Neural cell (in vitro differentiated cells): Measurements from ENCODE around the gene RALGPS2. TPM values are rescaled to one million over a fixed set of nuclear protein-coding genes. Genes with fewer than 3 reads are reported as not detected.

Source experiments
- H2AFZ ChIP-seq: fragments of 200-600, 300-800 bp; sonication (generic), shearing (Covaris generic); 2 replicates; pipeline ENCODE4 v1.6.0; 2014; ENCODE audit warnings: low read depth, mild to moderate bottlenecking, antibody characterized with exemption, low read length, moderate library complexity
- H3F3A ChIP-seq: fragments of 200-600 bp; shearing (Covaris generic); 2 replicates; pipeline ENCODE4 v1.6.1; 2016; ENCODE audit warnings: mild to moderate bottlenecking, moderate library complexity, mixed read lengths, antibody characterized with exemption, low read length; ENCODE audit not compliant: insufficient read depth, poor library complexity, severe bottlenecking
- H3K27ac ChIP-seq: fragments of 200-600, 300-800 bp; sonication (generic), shearing (Covaris generic); 2 replicates; pipeline ENCODE4 v1.5.1; 2014; ENCODE audit warnings: mild to moderate bottlenecking, low read length, moderate library complexity
- H3K27me3 ChIP-seq: fragments of 300-800, 200-600 bp; sonication (generic), shearing (Covaris generic); 2 replicates; pipeline ENCODE4 v1.6.0; 2014; ENCODE audit warnings: mild to moderate bottlenecking, low read depth, low read length, moderate library complexity; ENCODE audit not compliant: insufficient read depth
- H3K36me3 ChIP-seq: fragments of 300-800, 200-600 bp; sonication (generic), shearing (Covaris generic); 2 replicates; pipeline ENCODE4 v1.5.1; 2014; ENCODE audit warnings: mild to moderate bottlenecking, antibody characterized with exemption, low read length, moderate library complexity; ENCODE audit not compliant: insufficient read depth
- H3K4me2 ChIP-seq: fragments of 300-800, 200-600 bp; sonication (generic), shearing (Covaris generic); 2 replicates; pipeline ENCODE4 v1.6.0; 2014; ENCODE audit warnings: mild to moderate bottlenecking, low read length
- H3K4me3 ChIP-seq: fragments of 300-800, 200-600 bp; sonication (generic), shearing (Covaris generic); 2 replicates; pipeline ENCODE4 v1.5.1; 2014; ENCODE audit warnings: mild to moderate bottlenecking, low read length, moderate library complexity
- H3K79me2 ChIP-seq: fragments of 200-600 bp; shearing (Covaris generic); replicated peaks from 2 replicates; pipeline ENCODE4 v1.6.0; 2014; ENCODE audit warnings: mild to moderate bottlenecking, low read length, moderate library complexity; ENCODE audit not compliant: insufficient read depth
- H3K9ac ChIP-seq: fragments of 300-800, 200-600 bp; sonication (generic), shearing (Covaris generic); 2 replicates; pipeline ENCODE4 v1.6.1; 2016; ENCODE audit warnings: mild to moderate bottlenecking, low read length, mixed read lengths
- H3K9me2 ChIP-seq: fragments of 200-600 bp; shearing (Covaris generic); 2 replicates; pipeline ENCODE4 v1.6.1; 2016; ENCODE audit warnings: mild to moderate bottlenecking, low read length, mixed read lengths; ENCODE audit not compliant: insufficient read depth
- H3K9me3 ChIP-seq: fragments of 200-600, 300-800 bp; sonication (generic), shearing (Covaris generic); 2 replicates; pipeline ENCODE4 v1.6.1; 2016; ENCODE audit warnings: mild to moderate bottlenecking, mixed run types, low read length, moderate library complexity, mixed read lengths
- H4K20me1 ChIP-seq: fragments of 200-600 bp; shearing (Covaris generic); 2 replicates; pipeline ENCODE4 v1.6.1; 2016; ENCODE audit warnings: mild to moderate bottlenecking, mixed run types; ENCODE audit not compliant: insufficient read depth
- EP300 ChIP-seq: fragments of 450-650 bp; conservative IDR thresholded peaks from 2 replicates; pipeline ENCODE4 v1.6.1; 2014; ENCODE audit warnings: antibody characterized with exemption, mild to moderate bottlenecking, moderate library complexity; ENCODE audit not compliant: poor library complexity, severe bottlenecking
- EZH2 ChIP-seq: fragments of 200-600, 300-800 bp; shearing (Covaris generic), sonication (generic); IDR thresholded peaks from 2 replicates; pipeline ENCODE4 v1.6.1; 2014; ENCODE audit warnings: antibody characterized with exemption, low read length, borderline replicate concordance, mild to moderate bottlenecking; ENCODE audit not compliant: insufficient read depth, poor library complexity, severe bottlenecking
- MXI1 ChIP-seq: fragments of 450-650 bp; conservative IDR thresholded peaks from 2 replicates; pipeline ENCODE4 v1.6.1; 2014; ENCODE audit warnings: antibody characterized with exemption, mild to moderate bottlenecking; ENCODE audit not compliant: poor library complexity, severe bottlenecking
- POLR2AphosphoS5 ChIP-seq: IDR thresholded peaks from 2 replicates; pipeline ENCODE4 v1.6.1; 2012
- RAD21 ChIP-seq: fragments of 450-650 bp; conservative IDR thresholded peaks from 2 replicates; pipeline ENCODE4 v1.6.1; 2014; ENCODE audit warnings: antibody characterized with exemption, mild to moderate bottlenecking, moderate library complexity
- SMC3 ChIP-seq: fragments of 450-650 bp; conservative IDR thresholded peaks from 2 replicates; pipeline ENCODE4 v1.6.1; 2014; ENCODE audit warnings: antibody characterized with exemption, mild to moderate bottlenecking, moderate library complexity; ENCODE audit not compliant: poor library complexity
- TAF1 ChIP-seq: IDR thresholded peaks from 2 replicates; pipeline ENCODE4 v1.6.1; 2012; ENCODE audit warnings: low read depth
- polyA plus RNA-seq: library from polyadenylated mRNA; depleted of rRNA; stranded (reverse); fragments of >200 nt; gene quantifications from 2 replicates; pipeline ENCODE4 v1.2.3, GENCODE V29; 2014
- TF ChIP-seq, protein P1 (sequence below): fragments of 450-650 bp; IDR thresholded peaks from 2 replicates; pipeline ENCODE4 v1.5.1; 2014; ENCODE audit warnings: antibody characterized with exemption, mild to moderate bottlenecking, moderate library complexity; ENCODE audit not compliant: poor library complexity, severe bottlenecking
- TF ChIP-seq, protein P2 (sequence below): IDR thresholded peaks from 2 replicates; pipeline ENCODE4 v1.6.1; 2012; ENCODE audit warnings: borderline replicate concordance

The RALGPS2 gene
- polyA plus RNA-seq, 1 donor from 2014 or later = 26.6 TPM

DNA sequence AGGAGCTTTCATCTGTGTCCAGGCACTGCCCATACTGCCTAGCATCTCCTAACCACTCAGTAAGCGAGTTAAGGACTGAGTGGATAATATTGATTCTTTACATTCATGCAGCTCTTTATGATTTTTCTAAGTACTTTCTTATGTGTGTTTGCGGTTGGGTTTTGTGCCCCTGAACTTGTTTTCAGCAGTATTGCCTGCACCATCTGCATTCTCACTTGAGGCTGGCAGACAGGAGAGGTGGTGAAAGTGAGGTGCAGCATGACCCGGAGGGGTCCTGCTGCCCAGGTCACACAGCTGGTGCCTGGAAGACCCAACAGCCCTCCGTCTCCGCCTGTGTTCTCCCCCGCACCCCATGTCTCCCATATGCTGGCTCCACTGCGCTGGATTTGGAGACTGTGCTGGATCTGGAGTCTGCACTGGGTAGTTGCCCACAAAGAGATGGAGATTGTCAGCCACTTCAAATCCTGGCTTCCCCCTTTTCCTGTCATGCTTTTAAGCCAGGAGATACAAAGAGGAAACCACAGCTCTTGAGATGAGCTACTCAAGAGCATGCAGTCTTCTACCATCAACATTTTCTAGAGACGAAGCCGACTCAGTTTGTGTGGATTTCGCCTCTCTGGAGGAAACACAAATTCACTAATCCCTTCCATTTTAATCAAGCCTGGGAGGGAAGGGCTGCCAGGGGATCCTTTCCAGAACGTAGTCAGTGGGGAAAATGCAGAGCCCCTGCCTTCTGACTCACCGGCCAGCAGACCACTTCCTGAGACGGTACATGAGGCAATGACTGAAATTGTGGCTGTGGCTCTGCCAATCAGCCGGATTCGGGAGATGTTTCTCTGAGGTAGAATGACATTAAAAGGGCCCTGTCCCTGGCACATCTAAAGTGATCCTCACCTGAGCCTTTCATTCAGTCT, 217.5 kb downstream of the RALGPS2 start:
- no peak overlapping the region for H3K4me3 ChIP-seq
- no peaks in the 10 kb centered on the region for H3F3A ChIP-seq
- no peaks in the 10 kb centered on the region for H3K9me3 ChIP-seq
- H2AFZ ChIP-seq = no peak overlapping the region
- no peaks in the 10 kb centered on the region for H3K9me2 ChIP-seq
- H3K27ac ChIP-seq = no peak overlapping the region
- H3K4me2 ChIP-seq = no peak overlapping the region
- H4K20me1 ChIP-seq = no peaks in the 10 kb centered on the region
- no peaks in the 10 kb centered on the region for H3K79me2 ChIP-seq
- no peaks in the 10 kb centered on the region for H3K36me3 ChIP-seq
- no peaks in the 10 kb centered on the region for H3K27me3 ChIP-seq
- TF ChIP-seq MXI1 (no peak), POLR2AphosphoS5 (no peak), TAF1 (no peak), SMC3 (no peak), EZH2 (no peak), RAD21 (no peak), EP300 (no peak)
- TF ChIP-seq, protein P1, sequence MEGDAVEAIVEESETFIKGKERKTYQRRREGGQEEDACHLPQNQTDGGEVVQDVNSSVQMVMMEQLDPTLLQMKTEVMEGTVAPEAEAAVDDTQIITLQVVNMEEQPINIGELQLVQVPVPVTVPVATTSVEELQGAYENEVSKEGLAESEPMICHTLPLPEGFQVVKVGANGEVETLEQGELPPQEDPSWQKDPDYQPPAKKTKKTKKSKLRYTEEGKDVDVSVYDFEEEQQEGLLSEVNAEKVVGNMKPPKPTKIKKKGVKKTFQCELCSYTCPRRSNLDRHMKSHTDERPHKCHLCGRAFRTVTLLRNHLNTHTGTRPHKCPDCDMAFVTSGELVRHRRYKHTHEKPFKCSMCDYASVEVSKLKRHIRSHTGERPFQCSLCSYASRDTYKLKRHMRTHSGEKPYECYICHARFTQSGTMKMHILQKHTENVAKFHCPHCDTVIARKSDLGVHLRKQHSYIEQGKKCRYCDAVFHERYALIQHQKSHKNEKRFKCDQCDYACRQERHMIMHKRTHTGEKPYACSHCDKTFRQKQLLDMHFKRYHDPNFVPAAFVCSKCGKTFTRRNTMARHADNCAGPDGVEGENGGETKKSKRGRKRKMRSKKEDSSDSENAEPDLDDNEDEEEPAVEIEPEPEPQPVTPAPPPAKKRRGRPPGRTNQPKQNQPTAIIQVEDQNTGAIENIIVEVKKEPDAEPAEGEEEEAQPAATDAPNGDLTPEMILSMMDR = no peak
- TF ChIP-seq, protein P2, sequence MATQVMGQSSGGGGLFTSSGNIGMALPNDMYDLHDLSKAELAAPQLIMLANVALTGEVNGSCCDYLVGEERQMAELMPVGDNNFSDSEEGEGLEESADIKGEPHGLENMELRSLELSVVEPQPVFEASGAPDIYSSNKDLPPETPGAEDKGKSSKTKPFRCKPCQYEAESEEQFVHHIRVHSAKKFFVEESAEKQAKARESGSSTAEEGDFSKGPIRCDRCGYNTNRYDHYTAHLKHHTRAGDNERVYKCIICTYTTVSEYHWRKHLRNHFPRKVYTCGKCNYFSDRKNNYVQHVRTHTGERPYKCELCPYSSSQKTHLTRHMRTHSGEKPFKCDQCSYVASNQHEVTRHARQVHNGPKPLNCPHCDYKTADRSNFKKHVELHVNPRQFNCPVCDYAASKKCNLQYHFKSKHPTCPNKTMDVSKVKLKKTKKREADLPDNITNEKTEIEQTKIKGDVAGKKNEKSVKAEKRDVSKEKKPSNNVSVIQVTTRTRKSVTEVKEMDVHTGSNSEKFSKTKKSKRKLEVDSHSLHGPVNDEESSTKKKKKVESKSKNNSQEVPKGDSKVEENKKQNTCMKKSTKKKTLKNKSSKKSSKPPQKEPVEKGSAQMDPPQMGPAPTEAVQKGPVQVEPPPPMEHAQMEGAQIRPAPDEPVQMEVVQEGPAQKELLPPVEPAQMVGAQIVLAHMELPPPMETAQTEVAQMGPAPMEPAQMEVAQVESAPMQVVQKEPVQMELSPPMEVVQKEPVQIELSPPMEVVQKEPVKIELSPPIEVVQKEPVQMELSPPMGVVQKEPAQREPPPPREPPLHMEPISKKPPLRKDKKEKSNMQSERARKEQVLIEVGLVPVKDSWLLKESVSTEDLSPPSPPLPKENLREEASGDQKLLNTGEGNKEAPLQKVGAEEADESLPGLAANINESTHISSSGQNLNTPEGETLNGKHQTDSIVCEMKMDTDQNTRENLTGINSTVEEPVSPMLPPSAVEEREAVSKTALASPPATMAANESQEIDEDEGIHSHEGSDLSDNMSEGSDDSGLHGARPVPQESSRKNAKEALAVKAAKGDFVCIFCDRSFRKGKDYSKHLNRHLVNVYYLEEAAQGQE = no peak
- no peak overlapping the region for H3K9ac ChIP-seq

DNA sequence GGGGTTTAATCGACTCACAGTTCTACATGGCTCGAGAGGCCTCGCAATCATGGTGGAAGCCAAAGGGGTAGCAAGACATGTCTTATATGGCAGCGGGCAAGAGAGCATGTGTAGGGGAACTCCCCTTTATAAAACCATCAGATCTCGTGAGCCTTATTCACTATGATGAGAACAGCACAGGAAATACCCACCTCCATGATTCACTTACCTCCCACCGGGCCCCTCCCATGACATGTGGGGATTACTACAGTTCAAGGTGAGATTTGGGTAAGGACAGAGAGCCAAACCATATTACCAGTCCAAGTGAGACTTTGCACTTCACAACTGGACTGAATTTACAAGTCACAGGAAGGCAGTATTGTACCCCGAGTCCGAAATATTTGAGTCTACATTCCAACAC, 219.7 kb downstream of the RALGPS2 start:
- no peak overlapping the region for H3K27ac ChIP-seq
- no peaks in the 10 kb centered on the region for H3K36me3 ChIP-seq
- no peak overlapping the region for H3K4me3 ChIP-seq
- no peak overlapping the region for H3K9ac ChIP-seq
- H4K20me1 ChIP-seq = no peaks in the 10 kb centered on the region
- H3K27me3 ChIP-seq = no peaks in the 10 kb centered on the region
- no peaks in the 10 kb centered on the region for H3K79me2 ChIP-seq
- H2AFZ ChIP-seq = no peak overlapping the region
- no peaks in the 10 kb centered on the region for H3F3A ChIP-seq
- no peaks in the 10 kb centered on the region for H3K9me3 ChIP-seq
- TF ChIP-seq EZH2 = no peak
- no peak for TF ChIP-seq TAF1
- no peak for TF ChIP-seq SMC3
- TF ChIP-seq, protein P1 = no peak
- TF ChIP-seq MXI1 = no peak
- no peak for TF ChIP-seq POLR2AphosphoS5
- TF ChIP-seq EP300 = no peak
- TF ChIP-seq RAD21 = no peak
- TF ChIP-seq, protein P2 = no peak
- H3K9me2 ChIP-seq = no peaks in the 10 kb centered on the region
- no peak overlapping the region for H3K4me2 ChIP-seq
